Retinal pigment epithelial cell (primary cell): ENCODE measurements around the gene CLSTN2.

ENCODE experiments used
- DNase-seq: peaks from one replicate; pipeline ENCODE4 v3.0.0-alpha.2; 2010; ENCODE audit warnings: low read depth
- H3K4me3 ChIP-seq: 2 replicates; pipeline ENCODE4 v1.5.1; 2011; ENCODE audit warnings: mild to moderate bottlenecking, low read length, control low read depth, moderate library complexity
- TF ChIP-seq, protein P1 (sequence below): conservative IDR thresholded peaks from 2 replicates; pipeline ENCODE4 v1.5.1; 2011; ENCODE audit warnings: low read depth, low read length, control low read depth, inconsistent platforms

Gene CLSTN2

GRCh38 chr3:140206196-140207040 lies 271.4 kb downstream of the CLSTN2 start:
- TF ChIP-seq, protein P1, sequence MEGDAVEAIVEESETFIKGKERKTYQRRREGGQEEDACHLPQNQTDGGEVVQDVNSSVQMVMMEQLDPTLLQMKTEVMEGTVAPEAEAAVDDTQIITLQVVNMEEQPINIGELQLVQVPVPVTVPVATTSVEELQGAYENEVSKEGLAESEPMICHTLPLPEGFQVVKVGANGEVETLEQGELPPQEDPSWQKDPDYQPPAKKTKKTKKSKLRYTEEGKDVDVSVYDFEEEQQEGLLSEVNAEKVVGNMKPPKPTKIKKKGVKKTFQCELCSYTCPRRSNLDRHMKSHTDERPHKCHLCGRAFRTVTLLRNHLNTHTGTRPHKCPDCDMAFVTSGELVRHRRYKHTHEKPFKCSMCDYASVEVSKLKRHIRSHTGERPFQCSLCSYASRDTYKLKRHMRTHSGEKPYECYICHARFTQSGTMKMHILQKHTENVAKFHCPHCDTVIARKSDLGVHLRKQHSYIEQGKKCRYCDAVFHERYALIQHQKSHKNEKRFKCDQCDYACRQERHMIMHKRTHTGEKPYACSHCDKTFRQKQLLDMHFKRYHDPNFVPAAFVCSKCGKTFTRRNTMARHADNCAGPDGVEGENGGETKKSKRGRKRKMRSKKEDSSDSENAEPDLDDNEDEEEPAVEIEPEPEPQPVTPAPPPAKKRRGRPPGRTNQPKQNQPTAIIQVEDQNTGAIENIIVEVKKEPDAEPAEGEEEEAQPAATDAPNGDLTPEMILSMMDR = peak; percentile 52
- H3K4me3 ChIP-seq = no peak overlapping the region
- no peak for DNase-seq

- TF ChIP-seq, protein P1 = no peak
- H3K4me3 ChIP-seq = no peak overlapping the region
- DNase-seq = no peak
These were observed 272.6 kb downstream of the CLSTN2 start for GRCh38 chr3:140207541-140207940.

- TF ChIP-seq, protein P1 = peak; percentile 46
- no peak for DNase-seq
- no peak overlapping the region for H3K4me3 ChIP-seq
These were observed 281.3 kb downstream of the CLSTN2 start for GRCh38 chr3:140216249-140216648.

DNA sequence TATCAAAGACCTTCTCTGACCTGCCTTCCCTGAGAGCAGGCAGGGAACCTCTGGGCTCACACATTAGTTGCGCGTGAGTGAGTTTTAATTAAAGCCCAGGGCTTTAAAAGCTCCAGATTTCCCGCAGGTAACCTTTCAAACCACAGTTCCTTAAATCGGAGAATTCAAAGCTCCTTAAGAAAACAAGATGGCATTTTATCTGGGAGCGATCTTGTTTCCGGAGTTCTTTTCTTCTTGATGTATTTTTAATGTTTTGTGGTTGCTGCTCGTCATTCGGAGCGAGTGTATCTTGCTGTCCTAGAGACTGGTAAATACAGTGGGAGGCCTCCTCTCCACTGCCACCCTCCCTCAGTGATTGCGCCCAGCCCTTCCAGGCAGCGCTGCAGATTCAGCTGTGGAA lies 284.3 kb downstream of the CLSTN2 start:
- TF ChIP-seq, protein P1 = no peak
- no peak for DNase-seq
- no peak overlapping the region for H3K4me3 ChIP-seq

- no peak overlapping the region for H3K4me3 ChIP-seq
- no peak for DNase-seq
- TF ChIP-seq, protein P1 = peak; percentile 27
These were observed 285.0 kb downstream of the CLSTN2 start for GRCh38 chr3:140219923-140220452.

GRCh38 chr3:140223197-140223596 lies 288.2 kb downstream of the CLSTN2 start:
- TF ChIP-seq, protein P1 = no peak
- no peak overlapping the region for H3K4me3 ChIP-seq
- DNase-seq = no peak

- DNase-seq = no peak
- no peak overlapping the region for H3K4me3 ChIP-seq
- TF ChIP-seq, protein P1 = no peak
These were observed 288.6 kb downstream of the CLSTN2 start for GRCh38 chr3:140223631-140224030.
